NCI-H82 treated with DMSO at 0.1 percent for 48 hours (cell line): ENCODE data around the gene GRIA4.
A peak's percentile ranks its signal among the peaks of the same experiment; 100 is the strongest.
"Not testable (repeated sequence)": the region's sequence is repeated elsewhere in the genome, so short reads cannot be mapped to it uniquely, and the experiment has no call there.

ENCODE experiments used
- DNase-seq: peaks from one replicate; lab custom pipeline; 2025; ENCODE audit not compliant: unreplicated experiment; lab: John Stamatoyannopoulos, UW

The GRIA4 gene

DNA sequence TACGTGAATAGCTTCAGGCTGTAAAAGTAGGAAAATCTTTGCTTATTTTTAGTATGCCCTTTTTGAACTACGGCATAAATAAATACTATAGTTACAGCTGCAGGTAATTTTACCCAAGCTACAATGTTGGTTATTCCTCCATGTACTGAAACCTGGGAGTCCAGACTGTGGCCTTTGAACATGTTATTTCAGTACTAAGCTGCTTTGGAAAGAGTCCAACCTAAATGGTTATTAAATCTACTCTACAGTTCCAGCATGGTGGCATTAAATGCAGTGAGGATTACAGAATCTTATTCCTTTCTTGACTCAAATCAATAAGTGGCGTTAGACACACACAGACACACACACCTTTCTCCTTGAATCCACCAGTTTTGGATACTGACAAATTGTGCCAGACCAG is 247.1 kb downstream of the GRIA4 start:
- peak; percentile 72 for DNase-seq

DNA sequence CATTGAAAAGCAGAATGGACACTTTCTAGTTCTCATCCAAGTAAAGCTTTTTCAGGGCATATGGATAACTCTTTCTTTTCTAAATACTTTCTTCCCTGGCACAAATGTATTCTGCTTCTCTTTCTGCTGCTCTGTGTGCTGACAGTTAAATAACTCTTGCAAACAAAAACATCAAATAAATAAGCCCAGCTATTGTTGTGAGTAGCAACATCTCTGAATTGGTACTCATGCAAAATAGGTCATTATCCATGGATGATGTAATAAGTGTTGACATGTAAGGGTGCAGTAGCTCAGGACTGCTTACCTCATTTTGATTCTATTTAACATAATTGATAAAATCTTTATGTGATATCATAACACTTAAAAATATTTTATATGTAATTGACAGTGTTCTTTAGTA is 247.9 kb downstream of the GRIA4 start:
- DNase-seq: no peak

DNA sequence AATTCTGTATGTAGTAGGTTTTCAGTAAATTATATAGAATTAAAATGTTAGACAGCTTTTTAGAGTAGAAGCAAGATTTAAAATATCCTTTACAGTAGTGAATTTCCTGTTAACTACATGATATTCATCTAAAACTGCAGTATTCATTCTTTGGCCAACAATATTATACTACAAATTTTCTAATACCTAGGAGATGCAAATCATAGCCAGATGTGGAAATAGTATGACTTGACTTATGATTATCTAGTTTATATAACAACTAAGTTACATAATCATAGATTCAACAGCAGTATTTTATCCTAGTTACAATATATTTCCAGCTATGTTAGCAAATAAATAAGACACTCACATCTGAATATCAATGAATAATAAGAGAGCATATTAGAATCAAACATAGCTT is 249.0 kb downstream of the GRIA4 start:
- no peak for DNase-seq

DNA sequence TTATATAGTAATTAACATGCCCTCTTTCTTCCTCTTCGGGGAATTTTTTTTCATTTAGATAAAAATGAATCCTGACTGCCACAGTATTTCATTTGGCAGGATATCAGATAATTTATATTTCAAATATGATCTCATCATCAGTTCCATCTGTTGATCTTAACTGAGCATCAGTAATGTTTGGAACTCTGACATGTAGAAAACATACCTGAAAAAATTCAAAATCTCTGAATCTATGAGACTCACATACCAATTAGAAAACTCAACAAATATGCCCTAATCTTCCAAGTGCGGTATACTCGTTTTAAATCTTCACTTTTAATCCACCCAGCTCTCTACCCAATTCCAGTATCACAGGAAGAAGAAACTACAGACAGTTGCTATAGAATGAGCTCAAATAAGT is 250.2 kb downstream of the GRIA4 start:
- no peak for DNase-seq

DNA sequence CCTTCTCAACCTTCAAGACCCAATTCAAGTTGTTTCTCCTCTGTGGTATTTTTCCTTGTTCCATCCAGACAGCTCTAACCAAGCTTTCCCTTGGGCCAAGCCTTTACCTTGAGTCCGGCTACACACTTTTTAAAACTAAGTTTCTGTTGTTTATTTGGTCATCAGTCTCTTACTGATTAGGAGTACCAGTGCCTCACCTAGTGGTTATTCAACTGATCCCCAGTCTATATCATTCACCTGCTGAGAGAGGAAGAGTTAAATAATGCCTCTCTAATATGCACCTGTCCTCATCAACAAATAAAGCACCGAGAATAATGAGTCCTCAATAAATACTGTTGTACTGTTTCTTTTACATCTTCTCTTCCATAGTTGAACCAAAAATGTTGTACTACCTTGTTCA is 251.4 kb downstream of the GRIA4 start:
- DNase-seq: no peak

DNA sequence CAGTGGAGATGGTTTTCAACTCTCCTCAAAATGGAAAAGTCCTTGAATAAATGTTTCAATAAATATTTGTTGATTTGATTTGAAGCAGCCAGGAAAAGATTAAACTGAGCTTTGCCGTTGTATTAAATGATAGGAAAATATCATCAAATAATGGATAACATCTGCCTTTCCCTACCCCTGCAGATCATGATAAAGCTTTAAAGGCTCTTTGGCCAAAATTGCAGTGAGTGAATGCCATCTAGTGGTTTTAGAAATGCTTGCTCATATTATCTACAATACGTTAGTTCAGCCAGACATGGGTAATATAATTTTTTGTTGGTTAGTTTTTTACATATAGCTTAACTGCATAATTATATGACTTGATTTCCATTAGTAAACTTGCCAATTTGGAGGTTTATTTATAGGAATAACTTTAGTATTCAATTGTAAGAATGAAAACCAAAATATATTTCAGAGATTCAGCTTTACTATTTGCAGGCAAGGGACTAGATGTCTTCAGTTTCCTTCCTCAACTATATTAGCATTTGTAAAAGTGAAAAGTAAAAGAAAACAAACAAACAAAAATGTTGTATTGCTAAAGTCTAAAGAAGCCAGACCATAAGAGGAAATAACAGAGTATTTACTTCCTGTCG is 253.0 kb downstream of the GRIA4 start:
- peak; percentile 10 for DNase-seq

DNA sequence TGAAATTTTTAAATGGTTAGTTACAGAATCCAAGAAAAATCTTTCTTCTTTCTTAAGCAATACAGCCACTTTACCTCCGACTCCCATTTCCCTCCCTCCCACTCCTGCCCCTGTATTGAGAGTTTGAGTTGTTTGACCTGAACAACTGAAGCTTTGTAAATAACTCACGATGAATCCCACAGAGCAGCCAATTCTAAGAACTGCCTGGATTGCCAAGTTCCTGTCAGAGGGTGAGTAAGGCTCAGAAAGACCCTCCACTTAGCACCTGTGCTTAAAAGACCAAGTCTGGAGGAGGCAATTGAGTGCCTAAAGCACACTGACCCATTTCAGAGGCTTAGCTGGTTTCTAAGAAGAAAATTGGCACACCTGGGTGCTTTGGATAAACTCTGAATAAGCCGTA is 253.7 kb downstream of the GRIA4 start:
- no peak for DNase-seq

DNA sequence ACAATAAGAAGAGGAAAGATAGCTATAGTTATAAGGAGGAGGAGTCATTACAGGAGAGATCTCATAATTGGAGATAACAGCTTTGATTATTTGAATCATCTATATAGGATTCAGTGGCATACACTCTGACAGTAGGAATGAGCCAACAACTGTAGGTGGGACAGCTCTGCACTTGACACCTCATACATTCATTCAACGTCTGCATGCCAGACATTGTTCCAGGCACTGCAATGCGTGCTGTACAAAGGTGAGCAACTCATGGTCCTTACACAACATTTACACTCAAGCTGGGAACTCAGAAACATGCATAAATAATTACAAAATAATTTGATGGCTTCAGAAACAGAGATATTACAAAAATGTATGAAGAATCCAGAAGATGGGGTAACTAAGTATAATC is 257.9 kb downstream of the GRIA4 start:
- DNase-seq: no peak

DNA sequence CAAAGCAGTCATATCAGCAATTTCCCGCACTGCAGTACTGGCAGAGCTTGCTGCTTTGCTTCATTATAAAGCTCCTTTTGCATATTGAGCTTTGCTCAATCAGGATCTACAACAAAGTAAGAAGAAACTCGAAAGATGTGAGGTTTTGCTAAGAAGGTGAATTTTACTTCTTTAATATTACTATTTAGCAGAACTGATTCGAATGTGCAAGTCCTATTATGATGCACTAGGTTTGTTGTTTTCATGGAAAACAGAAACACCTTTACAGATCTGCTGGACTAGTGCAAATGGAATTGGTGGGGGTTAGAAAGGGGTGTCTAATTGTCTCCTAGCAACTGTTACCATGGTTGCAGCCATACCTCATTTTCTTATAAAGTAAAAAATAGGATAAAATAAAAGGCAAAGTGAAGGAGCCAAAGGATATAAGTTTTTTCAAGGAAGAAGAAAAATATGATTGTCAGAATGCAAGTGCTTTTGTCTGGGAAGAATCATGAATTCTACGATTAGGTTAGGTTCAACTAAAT is 259.0 kb downstream of the GRIA4 start:
- DNase-seq: no peak

DNA sequence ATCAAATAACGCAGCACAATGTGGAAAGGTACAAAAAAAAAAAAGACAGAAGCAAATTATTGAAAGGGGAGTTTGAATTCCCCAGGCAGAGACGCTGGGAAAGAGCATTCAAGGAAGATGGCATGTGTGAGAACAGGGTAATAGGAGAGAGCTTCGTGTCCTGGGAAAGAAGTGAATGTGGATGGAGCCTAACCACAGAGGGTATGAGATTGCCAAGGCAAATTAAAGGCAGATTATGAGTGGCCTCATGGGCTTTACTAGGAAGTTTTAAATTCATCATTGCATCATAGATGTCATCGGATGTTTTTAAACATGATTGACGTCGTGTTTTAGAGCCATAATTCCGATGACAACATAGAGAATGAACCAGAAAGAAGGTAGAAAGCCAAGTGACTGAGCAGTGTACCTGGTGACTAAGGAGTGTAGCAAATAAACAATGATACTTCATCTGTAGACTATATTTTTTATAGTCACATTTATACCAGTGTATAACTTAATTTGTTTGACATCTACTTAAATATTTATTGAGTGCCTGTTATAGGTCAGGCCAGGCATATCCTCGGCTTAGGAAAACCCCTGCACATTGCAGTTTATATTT is 260.7 kb downstream of the GRIA4 start:
- no peak for DNase-seq

DNA sequence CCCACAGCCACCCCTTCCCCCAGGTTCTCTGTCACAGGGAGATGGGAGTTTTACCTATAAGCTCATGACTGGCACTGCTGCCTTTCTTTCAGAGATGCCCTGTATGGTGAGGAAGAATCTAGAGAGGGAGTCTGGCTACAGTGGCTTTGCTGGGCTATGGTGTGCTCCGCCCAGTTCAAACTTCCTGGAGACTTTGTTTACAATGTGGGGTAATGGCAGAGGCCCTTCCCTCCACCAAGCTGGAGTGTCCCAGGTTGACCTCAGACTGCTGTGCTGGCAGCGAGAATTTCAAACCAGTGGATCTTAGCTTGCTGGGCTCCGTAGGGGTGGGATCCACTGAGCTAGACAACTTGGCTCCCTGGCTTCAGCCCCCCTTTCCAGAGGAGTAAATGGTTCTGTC is 268.6 kb downstream of the GRIA4 start:
- DNase-seq: no peak

DNA sequence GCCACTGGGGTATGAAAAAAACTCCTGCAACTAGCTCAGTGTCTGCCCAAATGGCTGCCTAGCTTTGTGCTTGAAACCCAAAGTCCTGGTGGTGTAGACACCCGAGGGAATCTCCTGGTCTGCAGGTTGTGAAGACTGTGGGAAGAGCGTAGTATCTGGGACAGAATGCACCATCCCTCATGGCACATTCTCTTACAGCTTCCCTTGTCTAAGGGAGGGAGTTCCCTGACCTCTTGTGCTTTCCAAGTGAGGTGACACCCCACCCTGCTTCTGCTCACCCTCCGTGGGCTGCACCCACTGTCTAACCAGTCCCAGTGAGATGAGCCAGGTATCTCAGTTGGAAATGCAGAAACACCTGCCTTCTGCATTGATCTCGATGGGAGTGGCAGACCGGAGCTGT is 269.1 kb downstream of the GRIA4 start:
- DNase-seq: not testable (repeated sequence)

DNA sequence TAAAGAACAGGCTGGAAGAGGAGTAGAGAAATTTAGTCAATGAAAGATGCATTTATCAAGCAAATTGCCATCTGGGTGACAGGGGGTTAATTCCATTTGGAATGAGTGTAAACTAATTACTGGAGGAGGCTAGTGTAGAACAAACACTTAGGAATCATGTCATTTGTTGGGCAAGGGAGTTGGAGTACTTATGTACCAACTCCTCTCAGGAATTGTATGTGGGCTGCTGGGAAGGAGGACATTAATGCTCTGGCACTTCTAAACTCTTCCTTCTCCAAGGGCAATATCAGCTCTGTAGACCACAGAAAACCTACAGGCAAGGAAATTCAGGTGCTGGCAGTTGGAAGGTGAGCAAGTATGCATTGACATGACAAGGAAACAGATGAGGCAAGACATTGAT is 271.2 kb downstream of the GRIA4 start:
- DNase-seq: no peak

DNA sequence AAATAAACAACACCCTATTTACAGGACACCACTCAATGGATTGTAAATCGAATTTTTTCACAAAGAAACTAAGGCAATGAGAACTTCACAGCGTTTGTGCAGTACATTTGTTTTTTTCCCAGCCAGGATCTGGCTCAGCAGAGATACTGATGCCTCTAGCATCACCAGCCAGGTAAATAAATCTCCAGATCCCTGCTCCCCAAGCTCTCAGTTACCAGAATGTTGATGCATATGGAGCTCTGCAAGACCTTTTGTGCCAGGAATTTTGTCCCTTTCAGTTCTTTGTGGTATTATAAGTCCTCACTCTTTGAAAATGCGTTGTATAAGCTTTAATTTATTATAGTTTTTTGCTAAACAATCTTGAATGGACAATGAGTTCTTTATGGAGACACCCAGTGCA is 274.6 kb downstream of the GRIA4 start:
- no peak for DNase-seq

DNA sequence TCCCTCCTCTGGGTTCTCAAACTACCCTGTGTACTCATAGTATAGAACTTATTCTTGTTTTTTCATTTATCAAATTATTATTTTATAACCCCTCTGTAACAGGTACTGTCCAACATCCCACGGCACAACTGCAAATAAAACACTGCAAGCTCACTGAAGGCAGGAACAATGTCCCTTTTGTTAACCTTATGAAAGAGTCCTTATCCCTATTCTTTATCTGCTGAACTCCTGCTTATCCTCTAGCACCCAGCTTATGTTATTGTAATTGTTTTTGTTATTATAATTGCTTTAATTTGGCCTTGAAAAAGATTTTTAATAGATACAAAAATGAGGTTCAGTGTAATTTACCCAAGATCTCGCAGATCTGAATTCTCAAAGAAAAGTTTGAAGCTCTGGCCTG is 281.8 kb downstream of the GRIA4 start:
- no peak for DNase-seq

DNA sequence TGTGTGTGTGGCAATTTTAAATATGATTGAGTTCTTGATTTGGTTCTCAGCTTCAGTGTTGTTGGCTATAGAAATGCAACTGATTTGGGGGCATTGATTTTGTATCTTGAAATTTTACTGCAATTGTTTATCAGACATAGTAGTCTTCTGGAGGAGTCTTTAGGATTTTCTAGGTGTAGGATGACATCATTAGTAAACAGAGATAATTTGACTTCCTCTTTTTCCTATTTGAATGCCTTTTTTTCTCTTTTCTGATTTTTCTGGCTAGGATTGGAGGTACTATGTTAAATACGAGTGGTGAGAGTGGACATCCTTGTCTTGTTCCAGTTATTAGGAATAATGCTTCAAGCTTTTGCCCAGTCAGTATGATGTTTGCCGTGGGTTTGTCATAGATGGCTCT is 287.3 kb downstream of the GRIA4 start:
- DNase-seq: no peak

DNA sequence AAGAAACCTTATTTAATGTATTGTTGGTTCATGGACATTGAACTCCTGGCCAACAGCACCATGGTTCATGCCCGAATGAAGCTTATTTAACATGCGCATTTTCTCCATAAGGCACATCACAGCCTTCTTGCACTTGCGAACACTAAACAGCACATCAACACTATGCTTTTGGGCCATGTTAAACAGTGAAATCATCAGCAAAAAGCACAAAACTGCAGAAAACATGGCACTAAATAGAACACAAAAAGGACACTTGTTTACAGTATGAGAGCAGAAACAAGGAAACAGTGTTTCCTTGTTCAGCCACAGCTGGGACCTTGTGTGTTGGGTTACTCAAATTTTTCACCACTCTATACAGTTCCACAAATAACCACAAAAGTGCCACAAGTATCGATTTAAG is 289.9 kb downstream of the GRIA4 start:
- DNase-seq: no peak

DNA sequence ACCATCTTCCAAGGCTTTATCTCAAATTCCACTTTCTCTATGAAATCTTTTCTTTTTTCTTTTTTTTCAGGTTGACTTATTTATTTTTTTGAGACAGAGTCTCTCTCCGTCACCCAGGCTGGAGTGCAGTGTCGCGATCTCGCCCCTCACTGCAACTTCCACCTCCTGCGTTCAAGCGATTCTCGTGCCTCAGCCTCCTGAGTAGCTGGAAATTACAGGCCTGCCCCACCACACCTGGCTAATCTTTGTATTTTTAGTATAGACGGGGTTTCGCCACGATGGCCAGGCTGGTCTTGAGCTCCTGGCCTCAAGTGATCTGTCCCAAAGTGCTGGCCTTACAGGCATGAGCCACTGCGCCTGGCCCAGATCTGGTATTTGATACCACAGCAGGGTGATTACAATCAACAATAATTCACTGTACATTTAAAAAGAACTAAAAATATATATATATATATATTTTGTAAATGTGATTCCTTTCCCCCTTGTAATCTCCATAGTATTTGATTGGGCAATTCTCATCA is 290.7 kb downstream of the GRIA4 start:
- no peak for DNase-seq

DNA sequence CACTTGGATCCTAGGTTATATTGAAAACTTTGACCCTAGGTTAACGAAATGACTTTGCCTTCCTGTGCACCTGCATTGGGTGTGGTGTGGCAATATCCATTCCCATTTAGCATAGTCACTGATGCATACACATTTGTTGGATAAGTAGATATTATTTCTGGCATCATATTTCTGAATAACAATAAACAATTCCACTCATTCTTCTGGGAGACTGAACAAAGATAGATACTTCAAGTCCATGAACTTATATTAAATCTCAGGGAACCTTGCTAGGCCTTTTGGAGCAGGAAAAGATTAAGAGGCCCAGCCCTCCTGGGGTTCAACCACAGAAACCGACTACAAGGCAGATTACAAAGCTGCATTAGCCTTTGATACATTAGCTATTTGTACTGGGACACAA is 293.2 kb downstream of the GRIA4 start:
- DNase-seq: no peak

DNA sequence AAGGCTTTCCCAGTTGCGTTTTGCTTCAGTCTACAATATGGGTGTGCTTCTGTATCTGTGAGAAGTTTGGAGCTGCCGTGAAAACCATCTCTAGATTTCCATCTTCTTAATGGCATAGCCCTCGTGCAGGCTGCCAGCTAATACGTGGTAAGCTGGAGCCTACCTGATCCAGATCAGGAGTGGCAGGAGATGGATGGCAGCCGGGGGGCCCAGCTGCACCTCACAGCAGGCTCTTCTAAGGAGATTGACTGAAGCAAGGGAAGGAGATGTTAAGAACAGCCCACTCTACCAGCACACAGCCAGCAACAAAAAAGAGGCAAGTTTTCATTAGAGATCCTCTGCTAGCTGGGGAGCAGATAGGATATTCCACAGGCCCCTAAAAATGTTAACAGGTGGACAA is 296.6 kb downstream of the GRIA4 start:
- no peak for DNase-seq

DNA sequence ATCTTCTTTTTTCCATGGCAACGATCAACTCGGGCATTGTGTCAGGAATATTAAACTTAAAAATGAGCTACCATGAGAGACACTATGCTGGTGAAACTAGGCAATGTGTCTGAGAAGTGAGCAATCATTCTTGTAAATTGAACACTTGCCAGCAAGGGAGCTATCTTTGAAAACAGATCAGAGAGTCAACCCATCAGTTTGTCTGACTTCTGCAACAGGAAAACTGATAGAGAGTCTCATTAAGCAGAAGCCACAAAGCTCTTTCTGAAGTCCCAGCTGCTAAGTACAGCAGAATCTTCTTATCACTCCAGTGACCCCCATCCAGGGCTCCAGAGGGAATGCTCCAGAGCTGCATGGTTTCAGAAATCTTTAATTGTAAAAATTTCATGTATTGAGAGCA is 297.4 kb downstream of the GRIA4 start:
- DNase-seq: no peak

DNA sequence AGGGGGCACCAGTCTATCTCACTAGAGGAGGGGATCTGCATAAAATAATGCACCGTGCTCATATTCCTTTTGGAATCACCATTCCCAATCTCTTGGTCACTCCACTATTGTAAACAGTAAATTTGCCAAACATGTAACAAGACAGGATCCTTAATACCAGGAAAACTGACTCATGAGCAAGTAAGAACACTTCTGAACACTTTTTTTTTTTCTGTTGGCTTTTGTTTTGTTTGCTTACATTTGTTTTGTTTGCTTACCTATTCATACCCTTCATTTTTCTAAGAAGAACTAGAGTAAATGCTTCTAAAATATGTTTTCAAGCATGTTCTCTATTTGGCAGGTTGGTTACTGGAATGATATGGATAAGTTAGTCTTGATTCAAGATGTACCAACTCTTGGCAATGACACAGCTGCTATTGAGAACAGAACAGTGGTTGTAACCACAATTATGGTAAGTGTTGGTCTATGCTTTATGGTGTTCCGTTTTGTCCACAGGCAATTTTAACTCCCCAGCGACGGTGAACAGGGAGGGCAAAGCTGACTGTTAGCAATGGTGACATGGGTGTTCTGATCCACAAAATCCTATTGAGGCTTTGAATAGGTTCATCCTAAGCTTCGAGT is 300.3 kb downstream of the GRIA4 start:
- DNase-seq: no peak
